Activated CD4-positive, alpha-beta T cell treated with anti-CD3 and anti-CD28 coated beads for 36 hours (primary cell): ENCODE measurements around the gene DGCR8. TPM values are rescaled to one million over a fixed set of nuclear protein-coding genes. Genes with fewer than 3 reads are reported as not detected.

Experiments
- ATAC-seq: fragments of 200-7000 bp; cut with Tn5 transposase; one replicate; pipeline ENCODE4 v1.10.0; 2021; ENCODE audit warnings: mild to moderate bottlenecking, moderate library complexity
- CTCF ChIA-PET: fragments of 350-600 bp; sonication (Branson Sonifier 250); formaldehyde crosslinking; loops from one replicate; lab custom pipeline; 2021; ENCODE audit warnings: antibody characterized with exemption; lab: Charles Lee
- POLR2A ChIA-PET: fragments of 350-600 bp; sonication (Branson Sonifier 250); formaldehyde crosslinking; loops from one replicate; lab custom pipeline; 2021; ENCODE audit warnings: antibody characterized with exemption, inconsistent platforms; lab: Charles Lee
- DNase-seq: peaks from one replicate; pipeline ENCODE4 v3.0.0-alpha.2; 2020
- H3K27ac Mint-ChIP-seq: one replicate; pipeline ENCODE4 v1.8.0; 2021; ENCODE audit warnings: mixed read lengths
- H3K27me3 Mint-ChIP-seq: one replicate; pipeline ENCODE4 v1.8.0; 2021; ENCODE audit warnings: mixed read lengths
- H3K36me3 Mint-ChIP-seq: one replicate; pipeline ENCODE4 v1.8.0; 2021; ENCODE audit warnings: low read depth, mixed read lengths
- H3K4me1 Mint-ChIP-seq: one replicate; pipeline ENCODE4 v1.8.0; 2021; ENCODE audit warnings: mixed read lengths
- H3K4me3 Mint-ChIP-seq: one replicate; pipeline ENCODE4 v1.8.0; 2021; ENCODE audit warnings: mild to moderate bottlenecking, moderate library complexity, mixed read lengths
- H3K9me3 Mint-ChIP-seq: one replicate; pipeline ENCODE4 v1.8.0; 2021; ENCODE audit warnings: low read depth, mixed read lengths
- intact Hi-C, 2 experiments: fragments of 100-400 bp; cut with DNase I in 1 of 2; cut with micrococcal nuclease in 1 of 2; formaldehyde crosslinking; loops; one replicate each; pipeline versions ENCODE4 v1.14.2 to v1.15.1; 2022 to 2024; cut with DNase I, micrococcal nuclease
- total RNA-seq, 2 experiments: library from RNA; stranded (reverse); gene quantifications; one replicate each; pipeline ENCODE4 v1.2.3, GENCODE V29; 2021

DGCR8 gene
- total RNA-seq, 2 experiments from 2014 or later, result 31.8 to 32.3 TPM

DNA sequence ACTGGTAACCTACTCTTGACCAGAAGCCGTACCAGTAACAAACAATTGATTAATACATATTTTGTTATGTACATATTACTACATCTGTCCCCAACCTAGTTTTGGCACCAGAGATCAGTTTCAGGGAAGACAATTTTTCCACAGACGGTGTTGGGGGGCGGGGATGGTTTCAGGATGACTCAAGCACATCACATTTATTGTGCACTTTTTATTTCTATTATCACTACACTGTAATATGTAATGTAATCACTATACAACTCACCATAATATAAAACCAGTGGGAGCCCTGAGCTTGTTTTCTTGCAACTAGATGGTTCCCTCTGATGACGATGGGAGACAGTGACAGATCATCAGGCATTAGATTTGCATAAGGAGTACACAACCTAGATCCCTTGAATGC lies 15.5 kb downstream of the DGCR8 start:
- ChIA-PET POLR2A (no interaction called here), CTCF (interaction anchor here (0.7 to 3.2 kb wide), 3 partner anchors 14 to 377 kb away, joined by 3 to 10 read pairs (median 3); no protein-coding TSS in a partner anchor)
- Mint-ChIP-seq H3K9me3 (peaks cover 2% of the 10 kb centered on the region), H3K27me3 (no peaks in the 10 kb centered on the region), H3K36me3 (peaks cover 78% of the 10 kb centered on the region), H3K4me3 (no peak overlapping the region), H3K27ac (peak overlapping the region; percentile 82), H3K4me1 (peaks cover 56% of the 10 kb centered on the region)
- intact Hi-C loops, result loop anchor here in 1 of 2 experiments (5.0 kb wide), 1 partner anchor 48 kb away; no protein-coding TSS in a partner anchor
- DNase-seq (peak; percentile 59), ATAC-seq (peak; percentile 18)

DNA sequence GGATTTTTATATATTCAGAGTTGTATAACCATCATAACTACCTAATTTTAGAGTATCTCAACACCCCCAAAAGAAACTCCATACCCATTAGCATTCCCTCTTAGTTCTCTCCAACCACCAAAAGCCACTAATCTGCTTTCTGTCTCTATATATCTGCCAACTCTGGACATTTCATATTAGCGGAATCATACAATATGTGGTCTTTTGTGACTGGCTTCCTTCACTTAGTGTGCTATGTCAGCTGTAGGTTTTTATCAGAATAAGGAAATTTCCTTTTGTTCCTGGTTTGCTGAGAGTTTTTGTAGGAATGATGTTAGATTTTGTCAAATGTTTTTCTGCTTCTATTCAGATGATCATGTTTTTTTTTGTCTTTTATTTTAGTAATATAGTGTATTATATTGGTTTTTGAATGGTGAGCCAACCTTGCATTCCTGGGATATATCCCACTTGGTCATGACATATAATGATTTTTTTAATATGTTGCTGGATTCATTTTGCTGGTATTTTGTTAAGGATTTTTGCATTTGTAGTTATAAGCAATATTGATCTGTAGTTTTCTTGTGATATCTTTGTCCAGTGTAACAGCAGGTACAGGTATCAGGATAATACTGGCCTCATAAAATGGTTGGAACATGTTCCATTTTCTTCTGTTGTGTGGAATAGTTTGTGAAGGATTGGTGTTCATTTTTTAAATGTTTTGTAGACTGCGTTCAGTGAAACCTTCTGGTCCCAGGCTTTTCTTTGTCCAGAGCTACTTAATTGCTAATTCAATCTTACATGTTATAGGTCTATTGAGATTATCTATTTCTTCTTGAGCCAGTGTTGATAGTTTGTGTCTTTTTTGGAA lies 16.8 kb downstream of the DGCR8 start:
- peaks cover 67% of the 10 kb centered on the region for H3K4me1 Mint-ChIP-seq
- peaks cover 2% of the 10 kb centered on the region for H3K9me3 Mint-ChIP-seq
- ChIA-PET POLR2A (no interaction called here), CTCF (interaction anchor here (1.0 to 3.2 kb wide), 3 partner anchors 12 to 15 kb away, joined by 3 to 10 read pairs (median 4); no protein-coding TSS in a partner anchor)
- peaks cover 73% of the 10 kb centered on the region for H3K36me3 Mint-ChIP-seq
- ATAC-seq (no peak), DNase-seq (no peak)
- H3K27ac Mint-ChIP-seq, result peak overlapping the region; percentile 15
- H3K27me3 Mint-ChIP-seq, result no peaks in the 10 kb centered on the region
- no peak overlapping the region for H3K4me3 Mint-ChIP-seq
- intact Hi-C loops, result loop anchor here in 1 of 2 experiments (5.0 kb wide), 1 partner anchor 49 kb away; no protein-coding TSS in a partner anchor

DNA sequence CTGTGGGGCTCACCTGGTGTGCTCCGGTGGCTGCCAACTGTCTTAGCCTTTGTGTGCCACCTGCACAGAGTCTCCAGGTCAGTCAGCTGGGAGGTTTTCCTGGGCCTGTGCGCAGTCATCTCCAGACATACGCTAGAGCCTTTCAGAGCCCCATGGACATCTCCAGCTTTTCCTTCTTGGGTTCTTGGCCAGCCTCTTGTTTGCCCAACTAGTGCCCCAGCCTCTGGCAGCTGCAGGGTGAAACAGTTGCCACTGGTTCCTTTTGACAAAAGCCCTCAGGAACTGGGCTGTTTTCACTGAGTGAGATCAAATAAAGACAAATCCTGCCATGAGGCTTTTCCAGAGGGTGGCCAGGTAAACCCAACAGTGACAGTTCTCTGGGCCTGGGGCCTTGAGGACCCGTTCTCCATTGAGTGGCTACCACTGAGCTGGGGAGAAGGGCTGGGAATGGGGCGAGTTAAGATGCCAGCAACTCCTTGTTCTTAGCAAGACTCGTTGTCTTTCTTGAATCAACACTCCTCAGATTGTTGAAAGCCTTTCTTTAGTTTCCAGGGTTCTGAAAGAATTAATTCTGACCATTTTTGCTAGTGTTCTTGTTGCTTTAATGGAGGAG lies 19.2 kb downstream of the DGCR8 start:
- ATAC-seq, result no peak
- H3K36me3 Mint-ChIP-seq, result peaks cover 68% of the 10 kb centered on the region
- peak overlapping the region; percentile 84 for H3K27ac Mint-ChIP-seq
- H3K9me3 Mint-ChIP-seq, result peaks cover 2% of the 10 kb centered on the region
- intact Hi-C loops, result loop anchor here in 1 of 2 experiments (5.0 kb wide), 1 partner anchor 52 kb away; no protein-coding TSS in a partner anchor
- H3K4me3 Mint-ChIP-seq, result no peak overlapping the region
- H3K27me3 Mint-ChIP-seq, result no peaks in the 10 kb centered on the region
- ChIA-PET POLR2A (no interaction called here), CTCF (interaction anchor here (0.7 to 1.1 kb wide), 3 partner anchors 9 to 13 kb away, joined by 3 to 6 read pairs (median 3); no protein-coding TSS in a partner anchor)
- no peak for DNase-seq
- H3K4me1 Mint-ChIP-seq, result peaks cover 72% of the 10 kb centered on the region

DNA sequence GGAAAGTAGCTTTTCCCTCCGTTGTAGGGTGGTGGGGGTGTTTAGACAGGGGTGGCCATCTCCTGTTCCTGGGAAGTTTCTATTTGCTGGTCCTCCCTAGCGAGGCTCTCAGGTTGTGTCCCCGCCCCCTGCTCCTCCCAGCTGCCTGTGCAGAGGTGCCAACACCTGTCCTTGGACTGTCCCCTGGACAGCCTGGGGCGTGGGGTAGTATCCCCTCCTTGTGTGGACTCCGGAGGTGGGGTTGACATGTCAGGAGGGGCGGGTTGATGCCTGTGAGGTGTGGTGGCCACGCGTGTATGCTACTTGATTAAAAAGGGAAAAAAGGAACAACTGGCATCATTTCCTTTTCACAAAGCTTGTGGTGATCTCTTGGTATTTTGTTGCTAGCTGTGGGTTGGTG lies 21.6 kb downstream of the DGCR8 start:
- no peak for DNase-seq
- no peaks in the 10 kb centered on the region for H3K9me3 Mint-ChIP-seq
- intact Hi-C loops, result loop anchor here (2.0 to 5.0 kb wide), 2 partner anchors 21 to 64 kb away; partner anchors contain the start of gene DGCR8 (in 1 of the 2)
- ATAC-seq, result no peak
- H3K27ac Mint-ChIP-seq, result peak overlapping the region; percentile 84
- H3K27me3 Mint-ChIP-seq, result no peaks in the 10 kb centered on the region
- ChIA-PET POLR2A (interaction anchor here (0.7 to 2.1 kb wide), 4 partner anchors 9 to 81 kb away, joined by 3 to 5 read pairs (median 4); partner anchors contain the start of gene TANGO2), CTCF (interaction anchor here (1.2 to 2.6 kb wide), 3 partner anchors 10 to 15 kb away, joined by 3 to 16 read pairs (median 5); partner anchors contain the start of gene RANBP1)
- H3K36me3 Mint-ChIP-seq, result peaks cover 50% of the 10 kb centered on the region
- peaks cover 51% of the 10 kb centered on the region for H3K4me1 Mint-ChIP-seq
- H3K4me3 Mint-ChIP-seq, result no peak overlapping the region

DNA sequence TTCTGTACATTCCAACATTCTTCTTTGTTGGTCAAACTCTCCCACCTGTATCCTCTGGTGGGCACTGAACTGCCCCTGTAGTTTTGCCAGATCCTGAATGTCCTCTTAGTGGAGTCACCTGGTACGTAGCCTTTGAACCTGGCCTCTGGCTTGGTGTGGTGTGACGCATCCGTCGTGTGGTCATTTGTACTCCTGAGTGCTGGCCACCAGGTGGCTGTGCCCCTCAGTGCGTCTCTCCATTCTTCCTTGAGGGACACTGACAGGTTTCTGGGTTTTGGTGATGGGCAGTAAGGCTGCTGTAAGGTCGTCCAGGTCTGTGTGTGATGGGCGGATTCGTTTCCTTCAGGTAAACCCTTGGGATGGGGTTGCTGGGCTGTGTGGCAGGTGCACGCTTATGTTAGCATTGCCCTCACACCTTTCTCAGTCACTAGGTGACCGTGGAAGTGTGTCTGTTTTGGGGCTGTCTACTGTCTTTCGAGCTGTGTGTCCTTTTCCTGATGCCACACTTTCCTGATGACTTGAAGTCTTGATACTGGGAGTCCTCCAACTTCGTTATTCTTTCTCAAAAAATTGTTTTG lies 22.3 kb downstream of the DGCR8 start:
- peaks cover 49% of the 10 kb centered on the region for H3K4me1 Mint-ChIP-seq
- CTCF ChIA-PET, result interaction anchor here (2.6 kb wide), 1 partner anchor 9 kb away, joined by 16 read pairs; no protein-coding TSS in a partner anchor
- H3K27me3 Mint-ChIP-seq, result no peaks in the 10 kb centered on the region
- intact Hi-C loops, result loop anchor here in 1 of 2 experiments (5.0 kb wide), 1 partner anchor 65 kb away; no protein-coding TSS in a partner anchor
- no peak for DNase-seq
- POLR2A ChIA-PET, result interaction anchor here (2.1 kb wide), 1 partner anchor 82 kb away, joined by 5 read pairs; the partner anchor contains the start of gene TANGO2
- H3K36me3 Mint-ChIP-seq, result peaks cover 49% of the 10 kb centered on the region
- H3K4me3 Mint-ChIP-seq, result no peak overlapping the region
- H3K9me3 Mint-ChIP-seq, result no peaks in the 10 kb centered on the region
- peak overlapping the region; percentile 83 for H3K27ac Mint-ChIP-seq
- no peak for ATAC-seq

DNA sequence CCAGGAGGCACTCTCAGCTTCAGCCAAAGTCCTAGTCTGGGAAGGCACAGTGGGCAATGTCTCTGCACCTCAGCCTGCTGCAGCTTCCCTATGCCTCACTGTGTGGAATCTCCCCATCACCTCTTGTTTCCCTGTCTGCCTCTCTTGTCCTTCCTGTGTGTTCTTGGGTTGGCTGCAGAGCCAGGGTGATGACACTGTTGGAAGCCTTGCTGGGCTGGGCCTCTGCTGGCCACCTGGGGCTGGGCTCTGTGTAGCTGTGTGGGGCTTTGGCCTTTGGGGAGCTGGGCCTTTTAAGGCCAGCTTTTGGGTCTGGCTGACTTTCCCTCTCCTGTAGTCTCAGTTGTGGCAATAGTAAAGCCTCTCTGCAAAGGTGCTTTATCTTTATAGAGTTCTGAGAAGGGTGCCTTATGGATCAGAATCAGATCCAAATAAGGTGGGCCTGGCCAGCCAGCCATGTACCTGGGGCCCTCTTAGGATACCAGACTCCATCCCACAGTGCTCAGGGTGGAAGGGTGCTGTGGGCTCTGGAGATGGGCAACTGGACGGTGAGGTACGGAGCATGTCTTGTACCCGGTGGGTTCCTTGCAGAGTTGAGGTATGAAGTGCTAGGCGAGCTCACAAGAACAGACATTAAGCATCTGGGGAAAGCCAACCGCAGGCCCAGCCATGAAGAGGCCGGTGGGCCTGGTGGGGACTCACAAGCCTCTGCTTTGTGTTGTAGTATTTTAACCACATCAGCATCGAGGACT lies 25.6 kb downstream of the DGCR8 start:
- H3K9me3 Mint-ChIP-seq, result no peaks in the 10 kb centered on the region
- CTCF ChIA-PET, result interaction anchor here (0.6 to 1.5 kb wide), 4 partner anchors 10 to 23 kb away, joined by 3 read pairs; no protein-coding TSS in a partner anchor
- peaks cover 34% of the 10 kb centered on the region for H3K36me3 Mint-ChIP-seq
- DNase-seq (no peak), ATAC-seq (no peak)
- H3K4me3 Mint-ChIP-seq, result no peak overlapping the region
- intact Hi-C loops, result no loop called here
- H3K27ac Mint-ChIP-seq, result peak overlapping the region; percentile 25
- H3K27me3 Mint-ChIP-seq, result no peaks in the 10 kb centered on the region
- peaks cover 20% of the 10 kb centered on the region for H3K4me1 Mint-ChIP-seq
- POLR2A ChIA-PET, result no interaction called here

DNA sequence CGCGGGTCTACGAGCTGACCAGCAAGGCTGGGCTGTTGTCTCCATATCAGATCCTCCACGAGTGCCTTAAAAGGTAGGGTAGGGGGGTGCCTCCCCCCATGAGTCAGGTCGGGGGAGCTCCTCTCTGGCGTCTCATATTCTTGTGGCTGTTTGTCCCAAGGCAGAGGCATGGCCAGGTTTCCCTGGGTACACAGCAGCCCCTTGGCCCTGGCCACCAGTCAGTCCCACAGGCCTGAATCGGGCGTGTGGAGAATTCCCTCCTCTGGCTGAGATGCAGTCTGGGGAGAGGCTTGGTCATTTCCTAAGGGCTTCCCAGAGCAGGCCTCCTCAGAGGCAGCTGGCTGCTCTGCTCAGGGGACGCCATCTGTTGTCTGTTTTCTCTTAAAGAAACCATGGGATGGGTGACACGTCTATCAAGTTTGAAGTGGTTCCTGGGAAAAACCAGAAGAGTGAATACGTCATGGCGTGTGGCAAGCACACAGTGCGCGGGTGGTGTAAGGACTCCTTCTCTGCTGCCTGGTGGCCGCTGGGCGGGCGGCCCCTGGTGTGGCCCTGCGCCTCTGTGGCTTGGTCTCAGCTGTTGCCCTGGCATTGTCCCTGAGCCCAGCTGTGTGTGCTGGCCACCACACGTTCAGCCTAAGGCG lies 26.3 kb downstream of the DGCR8 start:
- Mint-ChIP-seq H3K36me3 (peaks cover 33% of the 10 kb centered on the region), H3K27me3 (no peaks in the 10 kb centered on the region), H3K9me3 (no peaks in the 10 kb centered on the region), H3K4me3 (no peak overlapping the region), H3K27ac (no peak overlapping the region), H3K4me1 (peaks cover 20% of the 10 kb centered on the region)
- POLR2A ChIA-PET, result no interaction called here
- intact Hi-C loops, result no loop called here
- no peak for ATAC-seq
- CTCF ChIA-PET, result interaction anchor here (1.5 kb wide), 1 partner anchor 17 kb away, joined by 3 read pairs; no protein-coding TSS in a partner anchor
- no peak for DNase-seq

DNA sequence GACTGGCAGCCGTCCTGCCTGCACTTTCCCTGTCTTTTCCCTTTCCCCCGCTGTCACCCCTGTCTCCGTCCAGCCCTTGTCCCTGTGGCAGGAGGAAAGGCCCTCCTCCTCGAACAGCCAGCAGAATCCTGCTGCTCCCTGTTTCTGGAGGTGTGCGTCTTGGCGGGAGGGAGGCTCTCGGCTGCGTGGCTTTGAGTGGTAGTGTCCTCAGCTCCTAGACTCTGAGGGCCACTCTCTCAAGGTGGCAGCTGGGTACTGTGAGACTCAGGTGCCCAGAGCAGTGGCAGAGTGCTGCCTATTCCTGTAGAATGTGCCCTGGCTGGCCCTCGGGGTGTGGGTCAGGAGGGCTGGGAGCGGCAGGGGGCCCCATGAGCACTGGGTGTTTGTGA lies 26.8 kb downstream of the DGCR8 start:
- H3K27me3 Mint-ChIP-seq, result no peaks in the 10 kb centered on the region
- no peak for DNase-seq
- H3K4me1 Mint-ChIP-seq, result peaks cover 19% of the 10 kb centered on the region
- H3K36me3 Mint-ChIP-seq, result peaks cover 30% of the 10 kb centered on the region
- POLR2A ChIA-PET, result no interaction called here
- H3K9me3 Mint-ChIP-seq, result no peaks in the 10 kb centered on the region
- H3K27ac Mint-ChIP-seq, result no peak overlapping the region
- CTCF ChIA-PET, result no interaction called here
- H3K4me3 Mint-ChIP-seq, result no peak overlapping the region
- ATAC-seq, result no peak
- intact Hi-C loops, result no loop called here

DNA sequence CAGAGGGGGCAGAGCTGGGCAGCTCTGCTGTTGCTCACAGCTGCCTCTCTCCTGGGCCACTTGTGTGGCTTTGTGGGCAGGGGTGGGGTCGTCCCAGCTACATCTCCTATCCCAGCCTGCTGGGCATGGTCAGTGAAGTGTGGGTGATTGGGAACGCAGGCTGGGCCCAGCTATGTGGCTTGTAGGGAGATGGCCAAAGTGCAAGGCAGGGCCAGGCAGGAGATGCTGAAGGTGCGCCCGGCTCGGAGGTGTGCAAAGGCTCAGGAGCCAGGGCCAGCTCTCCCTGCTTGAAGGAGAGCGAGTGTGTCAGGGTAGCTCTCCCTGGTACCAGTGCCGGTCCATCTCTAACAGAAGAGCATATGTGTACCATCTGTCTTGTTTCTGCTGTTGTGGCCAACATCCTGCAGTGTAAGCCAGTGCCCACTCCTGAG lies 27.4 kb downstream of the DGCR8 start:
- H3K27ac Mint-ChIP-seq, result peak overlapping the region; percentile 39
- peaks cover 25% of the 10 kb centered on the region for H3K36me3 Mint-ChIP-seq
- intact Hi-C loops, result no loop called here
- H3K9me3 Mint-ChIP-seq, result no peaks in the 10 kb centered on the region
- no peak for ATAC-seq
- H3K27me3 Mint-ChIP-seq, result no peaks in the 10 kb centered on the region
- POLR2A ChIA-PET, result interaction anchor here (0.6 kb wide), 1 partner anchor 23 kb away, joined by 3 read pairs; no protein-coding TSS in a partner anchor
- CTCF ChIA-PET, result interaction anchor here (1.1 kb wide), 1 partner anchor 9 kb away, joined by 6 read pairs; no protein-coding TSS in a partner anchor
- no peak for DNase-seq
- no peak overlapping the region for H3K4me3 Mint-ChIP-seq
- peaks cover 18% of the 10 kb centered on the region for H3K4me1 Mint-ChIP-seq
